Caco-2 (cell line): ENCODE results near the gene ATP7B. TPM values are rescaled to one million over a fixed set of nuclear protein-coding genes. Genes with fewer than 3 reads are reported as not detected.

Experiments
- BruUV-seq: library from RNA; stranded (reverse); fragments of 400-500 nt; replicated peaks from 2 replicates; lab custom pipeline; 2021; lab: Mats Ljungman, UMichigan
- CTCF ChIA-PET: fragments of 300-600 bp; sonication (Branson Sonifier 250); formaldehyde crosslinking; loops from one replicate; lab custom pipeline; 2022; ENCODE audit warnings: antibody characterized with exemption; lab: Charles Lee
- POLR2A ChIA-PET: fragments of 300-600 bp; sonication (Branson Sonifier 250); formaldehyde crosslinking; loops from one replicate; lab custom pipeline; 2022; ENCODE audit warnings: antibody characterized with exemption; lab: Charles Lee
- DNase-seq, 2 experiments: peaks; one replicate each; pipeline versions ENCODE4 v3.0.0 to v3.0.0-alpha.2; 2020 to 2022
- H3K27me3 ChIP-seq: replicated peaks from 2 replicates; pipeline ENCODE4 v1.6.0; 2011; ENCODE audit warnings: low read length; ENCODE audit not compliant: control insufficient read depth, insufficient read depth
- H3K36me3 ChIP-seq: 2 replicates; pipeline ENCODE4 v1.5.1; 2011; ENCODE audit warnings: low read length; ENCODE audit not compliant: control insufficient read depth, insufficient read depth
- H3K4me1 ChIP-seq: fragments of 250-450 bp; sonication (Bioruptor Pico); 2 replicates; pipeline ENCODE4 v1.5.1; 2020; ENCODE audit warnings: mild to moderate bottlenecking
- H3K4me3 ChIP-seq: 2 replicates; pipeline ENCODE4 v1.5.1; 2011; ENCODE audit warnings: low read depth, mild to moderate bottlenecking, control low read depth, low read length
- H3K9me3 ChIP-seq: fragments of 250-450 bp; sonication (Bioruptor Pico); 2 replicates; pipeline ENCODE4 v1.5.1; 2020; ENCODE audit warnings: mild to moderate bottlenecking, moderate library complexity
- H3K27ac Mint-ChIP-seq: one replicate; pipeline ENCODE4 v1.8.0; 2022; ENCODE audit warnings: mixed read lengths; ENCODE audit not compliant: unreplicated experiment
- H3K27me3 Mint-ChIP-seq: one replicate; pipeline ENCODE4 v1.8.0; 2022; ENCODE audit warnings: mixed read lengths; ENCODE audit not compliant: insufficient read depth, unreplicated experiment
- H3K36me3 Mint-ChIP-seq: one replicate; pipeline ENCODE4 v1.8.0; 2022; ENCODE audit warnings: mild to moderate bottlenecking, mixed read lengths; ENCODE audit not compliant: insufficient read depth, unreplicated experiment
- H3K4me1 Mint-ChIP-seq: one replicate; pipeline ENCODE4 v1.8.0; 2022; ENCODE audit warnings: low read depth, mixed read lengths; ENCODE audit not compliant: unreplicated experiment
- H3K4me3 Mint-ChIP-seq: one replicate; pipeline ENCODE4 v1.8.0; 2022; ENCODE audit warnings: mild to moderate bottlenecking, moderate library complexity, mixed read lengths; ENCODE audit not compliant: unreplicated experiment
- H3K9me3 Mint-ChIP-seq: one replicate; pipeline ENCODE4 v1.8.0; 2022; ENCODE audit warnings: mixed read lengths; ENCODE audit not compliant: unreplicated experiment
- CTCF ChIP-seq, 2 experiments: fragments of 200-600 bp in 1 of 2; IDR thresholded peaks; 1 replicate in 1 of 2; 2 replicates in 1 of 2; pipeline versions ENCODE4 v1.5.1 to v1.8.0; 2011 to 2022; ENCODE audit warnings: antibody characterized with exemption in 1 of 2, control low read depth in 1 of 2, inconsistent platforms in 1 of 2, low read depth in 1 of 2, low read length in 1 of 2, mild to moderate bottlenecking in 1 of 2, moderate library complexity in 1 of 2; ENCODE audit not compliant: insufficient read depth in 1 of 2, severe bottlenecking in 1 of 2, unreplicated experiment in 1 of 2
- intact Hi-C: fragments of 100-400 bp; cut with micrococcal nuclease; formaldehyde crosslinking; loops from one replicate; pipeline ENCODE4 v1.10.0; 2022; ENCODE audit not compliant: unreplicated experiment
- total RNA-seq: library from RNA; stranded (reverse); gene quantifications from 2 replicates; pipeline ENCODE4 v1.2.3, GENCODE V29; 2022

Gene ATP7B
- total RNA-seq, 1 experiment from 2014 or later = 50.7 TPM

DNA sequence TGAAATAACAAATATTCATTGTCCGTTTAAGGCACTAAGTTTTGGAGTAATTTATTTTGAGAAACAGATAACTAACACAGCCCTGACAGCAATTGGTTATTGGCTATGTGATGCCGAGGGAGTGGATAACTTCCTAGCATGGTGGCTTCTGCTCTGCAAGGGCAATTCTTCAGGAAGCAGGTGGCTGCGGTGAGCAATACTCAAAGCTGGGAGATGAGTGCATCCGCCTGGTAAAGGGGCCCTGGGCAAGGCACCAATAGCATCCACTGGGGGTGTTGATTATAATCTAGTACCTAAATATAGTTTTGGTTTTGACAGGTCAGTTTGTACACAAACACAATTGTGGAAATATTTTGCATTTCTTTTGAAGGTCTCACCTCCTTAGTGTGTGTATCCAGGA, 108.5 kb downstream of the ATP7B start:
- H3K4me3 Mint-ChIP-seq = no peak overlapping the region
- Histone ChIP-seq H3K9me3 (no peaks in the 10 kb centered on the region), H3K36me3 (no peaks in the 10 kb centered on the region), H3K4me1 (peaks cover 9% of the 10 kb centered on the region; the same call in 1 of the 2 replicates), H3K4me3 (no peak overlapping the region), H3K27me3 (no peaks in the 10 kb centered on the region)
- intact Hi-C loops = no loop called here
- H3K4me1 Mint-ChIP-seq = no peaks in the 10 kb centered on the region
- no peaks in the 10 kb centered on the region for H3K36me3 Mint-ChIP-seq
- H3K9me3 Mint-ChIP-seq = no peaks in the 10 kb centered on the region
- no TSS peak for BruUV-seq
- CTCF ChIA-PET = no interaction called here
- DNase-seq = no peak
- no peak overlapping the region for H3K27ac Mint-ChIP-seq
- no peak for TF ChIP-seq CTCF (IDR thresholded peaks at IDR 0.05; ENCODE audit: insufficient read depth in 1 of 2, low read depth in 1 of 2, low read length in 1 of 2, severe bottlenecking in 1 of 2, unreplicated experiment in 1 of 2)
- no peaks in the 10 kb centered on the region for H3K27me3 Mint-ChIP-seq
- POLR2A ChIA-PET = no interaction called here

DNA sequence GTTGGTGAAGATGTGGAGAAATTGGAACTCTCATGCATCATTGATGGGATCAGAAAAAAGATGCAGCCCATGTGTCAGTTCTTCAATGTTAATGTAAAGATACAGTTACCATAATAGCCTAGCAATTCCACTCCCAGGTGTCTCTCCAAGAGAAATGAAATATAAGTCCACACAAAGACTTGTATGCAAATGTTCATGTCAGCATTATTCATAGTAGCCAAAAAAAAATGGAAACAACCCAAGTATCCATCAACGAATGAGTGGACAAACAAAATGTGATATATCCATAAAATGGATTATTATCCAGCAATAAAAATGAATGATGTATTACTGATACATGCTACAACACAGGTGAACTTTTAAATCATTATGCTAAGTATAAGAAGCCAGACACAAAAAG, 110.8 kb downstream of the ATP7B start:
- H3K27ac Mint-ChIP-seq = no peak overlapping the region
- H3K4me1 Mint-ChIP-seq = no peaks in the 10 kb centered on the region
- TF ChIP-seq CTCF (IDR thresholded peaks at IDR 0.05; ENCODE audit: insufficient read depth in 1 of 2, low read depth in 1 of 2, low read length in 1 of 2, severe bottlenecking in 1 of 2, unreplicated experiment in 1 of 2) = no peak
- Histone ChIP-seq H3K4me3 (no peak overlapping the region), H3K27me3 (no peaks in the 10 kb centered on the region), H3K36me3 (no peaks in the 10 kb centered on the region), H3K4me1 (peaks cover 9% of the 10 kb centered on the region; the same call in 1 of the 2 replicates), H3K9me3 (no peaks in the 10 kb centered on the region)
- ChIA-PET POLR2A (no interaction called here), CTCF (no interaction called here)
- intact Hi-C loops = no loop called here
- no TSS peak for BruUV-seq
- H3K4me3 Mint-ChIP-seq = no peak overlapping the region
- H3K27me3 Mint-ChIP-seq = no peaks in the 10 kb centered on the region
- H3K36me3 Mint-ChIP-seq = no peaks in the 10 kb centered on the region
- DNase-seq = no peak
- H3K9me3 Mint-ChIP-seq = no peaks in the 10 kb centered on the region

- H3K27ac Mint-ChIP-seq = no peak overlapping the region
- no peaks in the 10 kb centered on the region for H3K9me3 ChIP-seq
- H3K4me1 Mint-ChIP-seq = peaks cover 8% of the 10 kb centered on the region
- H3K36me3 Mint-ChIP-seq = no peaks in the 10 kb centered on the region
- no peaks in the 10 kb centered on the region for H3K4me1 ChIP-seq
- no peak overlapping the region for H3K4me3 ChIP-seq
- no peaks in the 10 kb centered on the region for H3K27me3 ChIP-seq
- intact Hi-C loops = loop anchor here (1.0 to 2.0 kb wide), 6 partner anchors 17 to 305 kb away; no protein-coding TSS in a partner anchor
- POLR2A ChIA-PET = no interaction called here
- peak; percentile 66 to 75 for DNase-seq
- no TSS peak for BruUV-seq
- no peak overlapping the region for H3K4me3 Mint-ChIP-seq
- no peaks in the 10 kb centered on the region for H3K27me3 Mint-ChIP-seq
- peak; percentile 76 to 89 for TF ChIP-seq CTCF (IDR thresholded peaks at IDR 0.05; ENCODE audit: insufficient read depth in 1 of 2, low read depth in 1 of 2, low read length in 1 of 2, severe bottlenecking in 1 of 2, unreplicated experiment in 1 of 2)
- no peaks in the 10 kb centered on the region for H3K36me3 ChIP-seq
- CTCF ChIA-PET = interaction anchor here (0.6 to 3.4 kb wide), 6 partner anchors 15 to 305 kb away, joined by 3 to 34 read pairs (median 4); partner anchors contain the start of gene NEK5
- no peaks in the 10 kb centered on the region for H3K9me3 Mint-ChIP-seq
Observed at GRCh38 chr13:51895906-51896888, 115.1 kb downstream of the ATP7B start.
